Measurements from ENCODE around the gene PLD3.
A peak's percentile ranks its signal among the peaks of the same experiment; 100 is the strongest.
"Not testable (repeated sequence)": the region's sequence is repeated elsewhere in the genome, so short reads cannot be mapped to it uniquely, and the experiment has no call there.

Gene PLD3

GRCh38 chr19:40395956-40396355 lies 47.5 kb downstream of the PLD3 start:
- no peak for FAIRE-seq
- TF ChIP-seq POLR2A (IDR thresholded peaks at IDR 0.05; ENCODE audit: low read depth, low read length): no peak
- no peak for DNase-seq (ENCODE audit: insufficient read length, low spot score)

- no peak for TF ChIP-seq POLR2A (IDR thresholded peaks at IDR 0.05; ENCODE audit: low read depth, low read length)
- DNase-seq (ENCODE audit: insufficient read length, low spot score) (no peak), FAIRE-seq (no peak)
These were observed 48.5 kb downstream of the PLD3 start for GRCh38 chr19:40396886-40397567.

DNA sequence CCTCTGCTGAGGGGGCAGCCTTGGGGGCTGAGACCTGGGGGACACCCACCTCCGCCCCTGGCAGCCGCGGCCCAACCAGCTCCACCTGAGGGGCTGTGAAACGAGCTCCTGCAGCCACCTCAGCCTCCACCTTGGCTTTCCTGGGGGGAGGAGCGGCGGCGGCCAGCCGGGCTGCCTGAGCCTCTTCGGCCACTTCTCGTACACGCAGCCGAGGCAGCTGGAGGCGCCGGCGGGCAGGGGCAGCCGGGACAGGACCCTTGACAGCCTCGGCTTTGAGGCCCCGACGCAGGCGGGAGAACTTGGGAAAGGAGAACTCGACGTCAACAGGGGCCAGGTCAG lies 49.0 kb downstream of the PLD3 start:
- DNase-seq (ENCODE audit: insufficient read length, low spot score): no peak
- TF ChIP-seq POLR2A (IDR thresholded peaks at IDR 0.05; ENCODE audit: low read depth, low read length): no peak
- FAIRE-seq: no peak

- FAIRE-seq: no peak
- DNase-seq (ENCODE audit: insufficient read length, low spot score): no peak
- no peak for TF ChIP-seq POLR2A (IDR thresholded peaks at IDR 0.05; ENCODE audit: low read depth, low read length)
These were observed 50.1 kb downstream of the PLD3 start for GRCh38 chr19:40398417-40399131.

DNA sequence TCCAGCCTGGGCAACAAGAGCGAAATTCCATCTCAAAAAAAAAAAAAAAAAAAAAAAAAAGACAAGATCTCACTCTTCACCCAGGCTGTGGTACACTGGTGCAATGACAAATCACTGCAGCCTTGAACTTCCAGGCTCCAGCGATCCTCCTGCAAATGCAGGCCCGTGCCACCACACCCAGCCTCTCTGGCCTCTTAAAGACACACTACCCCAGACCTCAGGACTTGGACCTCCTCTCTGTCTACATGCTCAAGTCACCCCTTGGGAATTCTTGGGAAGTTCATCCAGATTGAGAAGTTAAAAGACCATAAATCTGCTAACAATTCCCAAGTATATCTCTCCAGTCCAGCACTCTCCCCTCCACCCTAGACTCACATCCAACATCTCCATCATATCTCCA lies 52.1 kb downstream of the PLD3 start:
- no peak for TF ChIP-seq POLR2A (IDR thresholded peaks at IDR 0.05; ENCODE audit: low read depth, low read length)
- DNase-seq (ENCODE audit: insufficient read length, low spot score): no peak
- FAIRE-seq: no peak

DNA sequence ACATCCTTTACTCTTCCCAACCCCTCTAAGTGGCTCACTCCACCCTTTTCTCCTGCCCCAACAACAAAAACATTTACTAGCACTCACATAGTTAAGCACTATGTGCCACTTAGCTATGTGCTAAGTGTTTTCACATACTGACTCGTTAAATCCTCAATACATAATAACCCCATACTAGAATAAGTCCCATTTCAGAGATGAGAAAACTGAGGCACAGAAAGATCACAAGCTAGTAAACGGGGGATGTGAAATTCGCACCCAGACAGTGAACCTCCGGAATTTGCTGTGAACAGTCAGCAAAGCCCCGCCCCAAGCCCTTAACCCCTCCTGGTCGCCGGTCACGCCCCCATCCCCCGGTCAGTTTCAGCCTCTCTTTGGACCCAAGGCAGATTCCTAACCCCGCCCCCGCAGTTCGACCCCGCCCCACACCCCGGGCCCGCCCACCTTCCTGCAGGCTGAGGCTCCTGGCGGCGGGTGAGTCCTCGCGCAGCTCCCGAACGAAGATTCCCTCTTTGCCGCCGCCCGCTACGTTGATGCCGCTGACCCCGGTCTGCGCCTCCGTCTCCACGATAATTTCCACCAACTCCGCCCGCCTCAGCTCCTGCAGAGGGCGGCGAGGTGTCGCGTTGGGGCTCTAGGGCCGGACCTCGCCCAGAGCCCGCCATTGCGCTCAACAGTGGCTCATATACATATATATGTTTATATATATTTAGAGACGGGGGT lies 54.9 kb downstream of the PLD3 start:
- peak; percentile 57; the same call in 1 of the 2 replicates for TF ChIP-seq POLR2A (IDR thresholded peaks at IDR 0.05; ENCODE audit: low read depth, low read length)
- DNase-seq (ENCODE audit: insufficient read length, low spot score): peak; percentile 99
- FAIRE-seq: no peak

- TF ChIP-seq POLR2A (IDR thresholded peaks at IDR 0.05; ENCODE audit: low read depth, low read length): no peak
- FAIRE-seq (no peak), DNase-seq (ENCODE audit: insufficient read length, low spot score) (no peak)
These were observed 59.5 kb downstream of the PLD3 start for GRCh38 chr19:40407714-40408597.

DNA sequence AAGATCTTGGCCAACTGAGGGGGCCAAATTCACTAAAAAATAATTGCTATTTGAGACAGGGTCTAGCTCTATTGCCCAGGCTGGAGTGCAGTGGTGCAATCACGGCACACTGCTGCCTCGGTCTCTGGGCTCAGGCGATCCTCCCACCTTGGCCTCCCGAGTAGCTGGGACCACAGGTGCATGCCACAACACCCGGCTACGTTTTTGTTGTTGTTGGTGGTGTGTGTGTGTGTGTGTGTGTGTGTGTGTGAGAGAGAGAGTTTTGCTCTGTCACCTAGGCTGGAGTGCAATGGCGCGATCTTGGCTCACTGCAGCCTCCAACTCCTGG lies 60.1 kb downstream of the PLD3 start:
- FAIRE-seq; DNase-seq (ENCODE audit: insufficient read length, low spot score): not testable (repeated sequence)

DNA sequence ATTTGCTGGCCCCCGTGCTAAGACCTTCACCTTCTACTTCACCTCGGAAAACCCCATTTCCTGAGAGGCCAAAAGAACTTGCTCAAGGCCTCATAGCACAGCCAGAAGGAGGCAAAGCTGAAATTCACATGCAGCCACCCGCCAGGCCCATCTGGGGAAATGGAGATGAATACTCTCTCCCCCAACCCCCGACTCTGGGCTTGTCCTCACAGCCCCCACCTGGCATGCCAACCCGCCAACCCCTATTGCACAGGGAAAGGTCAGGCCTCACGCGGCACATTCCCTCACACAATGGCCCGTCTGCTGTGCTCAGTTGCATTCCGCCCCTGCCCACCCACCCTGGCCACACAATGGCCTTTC lies 61.5 kb downstream of the PLD3 start:
- FAIRE-seq: no peak
- DNase-seq (ENCODE audit: insufficient read length, low spot score): no peak
- no peak for TF ChIP-seq POLR2A (IDR thresholded peaks at IDR 0.05; ENCODE audit: low read depth, low read length)

DNA sequence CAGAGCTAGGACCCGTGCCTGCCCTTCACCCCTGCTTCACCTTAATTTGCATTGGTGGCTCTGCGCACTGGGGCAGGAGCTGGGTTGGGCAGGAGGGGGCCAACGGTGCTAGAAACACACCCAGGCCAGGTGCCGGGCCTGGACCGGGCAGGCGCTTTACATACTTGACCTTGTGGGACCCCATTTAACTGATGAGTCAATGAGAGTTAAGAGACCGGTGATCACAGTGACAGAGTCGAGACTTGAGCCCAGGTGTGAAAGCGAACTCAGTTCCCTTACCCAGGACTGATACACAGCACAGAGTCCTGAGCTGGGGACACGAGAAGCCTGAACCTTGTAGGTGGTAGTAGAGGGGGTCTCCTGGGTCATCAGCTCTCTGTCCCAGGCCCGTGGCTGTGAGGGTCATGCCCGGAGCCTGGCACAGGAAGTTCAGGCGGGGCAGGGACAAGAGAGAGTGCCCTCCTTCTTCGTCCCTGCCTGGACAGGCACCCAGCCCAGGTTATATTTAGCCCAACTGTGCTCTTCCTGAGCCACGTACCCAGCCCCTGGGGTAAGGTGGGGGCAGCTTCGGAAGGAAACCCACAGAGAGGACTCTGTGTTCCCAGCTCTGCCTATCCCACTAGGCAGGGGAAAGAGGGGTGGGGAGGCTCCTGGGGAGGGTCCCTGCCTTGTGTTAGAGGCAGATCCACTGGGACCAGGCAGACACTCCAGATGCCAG lies 62.8 kb downstream of the PLD3 start:
- no peak for FAIRE-seq

DNA sequence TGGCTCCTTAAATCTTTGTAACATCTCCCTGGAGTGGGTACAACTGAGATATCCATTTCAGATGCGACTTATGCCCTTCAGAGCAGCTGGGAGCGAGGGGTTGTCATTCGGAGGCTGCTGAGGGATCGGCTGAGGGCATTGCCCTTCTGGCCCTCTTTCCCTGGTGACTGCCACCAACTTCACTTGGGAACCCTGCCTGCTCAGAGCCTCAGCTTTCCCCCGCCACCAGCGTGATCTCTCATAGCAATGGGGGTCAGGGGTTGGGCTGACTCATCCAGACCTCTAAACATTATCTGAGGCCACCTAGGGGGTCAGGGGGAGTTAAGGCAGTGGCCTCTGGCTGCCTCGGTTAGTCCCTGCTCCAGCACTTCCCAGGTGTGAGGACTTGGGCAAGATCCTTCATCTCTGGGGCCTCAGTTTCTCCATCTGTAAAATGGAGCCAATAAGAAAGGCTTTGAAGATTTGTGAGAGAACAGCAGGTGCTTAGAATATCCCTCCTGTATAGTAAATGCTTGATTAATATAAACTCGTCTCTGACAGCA lies 63.5 kb downstream of the PLD3 start:
- no peak for DNase-seq (ENCODE audit: insufficient read length, low spot score)
- no peak for TF ChIP-seq POLR2A (IDR thresholded peaks at IDR 0.05; ENCODE audit: low read depth, low read length)
- FAIRE-seq: no peak

More for the DNA sequence above, 62.8 kb downstream of the PLD3 start:
- DNase-seq (ENCODE audit: insufficient read length, low spot score): no peak
- no peak for TF ChIP-seq POLR2A (IDR thresholded peaks at IDR 0.05; ENCODE audit: low read depth, low read length)

DNA sequence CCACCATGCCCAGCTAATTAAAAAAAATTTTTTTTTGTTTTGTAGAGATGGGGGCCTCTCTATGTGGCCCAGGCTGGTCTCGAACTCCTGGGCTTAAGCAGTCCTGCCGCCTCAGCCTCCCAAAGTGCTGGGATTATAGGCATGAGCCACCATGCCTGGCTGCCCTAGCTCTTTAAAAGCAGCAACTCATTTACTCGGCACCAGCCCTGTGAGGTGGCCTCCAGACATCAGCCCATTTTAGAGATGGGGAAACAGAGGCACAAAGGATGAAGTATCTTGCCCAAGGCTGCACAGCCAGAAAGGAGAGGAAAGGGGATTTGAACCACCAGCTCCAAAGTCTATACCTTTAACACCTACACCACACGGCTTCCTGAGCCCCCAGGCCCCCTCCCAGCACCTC lies 64.4 kb downstream of the PLD3 start:
- TF ChIP-seq POLR2A (IDR thresholded peaks at IDR 0.05; ENCODE audit: low read depth, low read length): no peak
- no peak for DNase-seq (ENCODE audit: insufficient read length, low spot score)
- FAIRE-seq: no peak

DNA sequence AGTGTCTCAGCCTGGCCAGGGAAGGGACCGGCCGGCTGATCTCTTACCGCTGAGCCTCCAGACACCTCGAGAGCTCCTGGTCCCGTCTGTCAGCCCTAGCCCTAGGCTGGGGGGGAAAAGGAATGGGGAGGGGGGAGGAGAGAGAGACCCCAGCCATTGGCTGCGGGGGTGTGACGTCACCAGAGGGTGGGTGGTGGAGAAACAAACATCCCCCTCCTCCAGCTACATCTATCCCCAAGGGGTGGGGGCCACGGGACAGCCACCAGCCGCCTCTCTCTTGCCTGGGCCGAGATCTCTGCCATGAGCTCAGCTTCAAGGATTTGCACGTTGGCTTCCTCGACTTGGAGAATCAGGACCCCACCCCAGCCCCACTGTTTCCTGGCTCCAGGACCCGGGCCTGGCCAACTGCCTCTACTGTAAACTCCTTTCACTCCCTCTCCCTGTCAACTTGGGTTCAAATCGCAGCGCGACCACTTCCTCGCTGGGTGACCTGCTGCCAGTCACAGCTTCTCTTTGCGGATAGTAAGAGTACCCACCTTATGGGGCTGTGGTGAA lies 64.9 kb downstream of the PLD3 start, which contains the start of gene PRX:
PRX (minus strand) TSS at position 88 of the 555 bp plus-strand sequence. CDS start 5,446 bp downstream, outside the sequence.
- DNase-seq (ENCODE audit: insufficient read length, low spot score) (no peak), FAIRE-seq (no peak)
- TF ChIP-seq POLR2A (IDR thresholded peaks at IDR 0.05; ENCODE audit: low read depth, low read length): no peak
